KOPT-K1 (cell line): ENCODE results near the gene ENC1.

Experiments
- H3K27ac ChIP-seq: fragments of 200-600 bp; sonication (generic); 2 replicates; pipeline ENCODE4 v1.5.1; 2016; ENCODE audit warnings: antibody characterized with exemption, mild to moderate bottlenecking, low read depth, low read length; ENCODE audit not compliant: poor library complexity, severe bottlenecking
- H3K36me3 ChIP-seq: fragments of 200-600 bp; sonication (generic); 2 replicates; pipeline ENCODE4 v1.5.1; 2017; ENCODE audit warnings: antibody characterized with exemption, mild to moderate bottlenecking, low read length, moderate library complexity; ENCODE audit not compliant: insufficient read depth
- H3K9me3 ChIP-seq: fragments of 200-600 bp; sonication (generic); 2 replicates; pipeline ENCODE4 v1.5.1; 2017; ENCODE audit warnings: antibody characterized with exemption, low read length, mild to moderate bottlenecking; ENCODE audit not compliant: insufficient read depth, poor library complexity, severe bottlenecking

The ENC1 gene

DNA sequence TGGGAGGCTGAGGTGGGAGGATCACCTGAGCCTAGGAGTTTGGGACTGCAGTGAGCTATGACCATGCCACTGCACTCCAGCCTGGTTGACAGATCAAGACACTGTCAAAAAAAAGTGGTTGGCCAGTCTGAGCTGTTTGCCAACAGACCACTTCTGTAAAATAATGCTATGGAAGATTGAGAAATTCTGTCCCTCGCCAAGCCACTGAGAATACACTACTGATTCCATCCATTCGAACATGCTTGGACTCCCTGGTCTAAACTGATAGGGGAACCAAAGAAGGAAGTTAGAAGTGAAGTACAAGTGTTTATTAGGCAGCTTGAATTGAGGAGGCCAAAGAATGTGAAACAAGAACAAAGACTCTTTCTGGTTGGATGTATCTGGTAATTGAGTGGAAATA lies 27.2 kb downstream of the ENC1 start:
- H3K9me3 ChIP-seq, result no peaks in the 10 kb centered on the region
- H3K27ac ChIP-seq, result no peak overlapping the region
- no peaks in the 10 kb centered on the region for H3K36me3 ChIP-seq

DNA sequence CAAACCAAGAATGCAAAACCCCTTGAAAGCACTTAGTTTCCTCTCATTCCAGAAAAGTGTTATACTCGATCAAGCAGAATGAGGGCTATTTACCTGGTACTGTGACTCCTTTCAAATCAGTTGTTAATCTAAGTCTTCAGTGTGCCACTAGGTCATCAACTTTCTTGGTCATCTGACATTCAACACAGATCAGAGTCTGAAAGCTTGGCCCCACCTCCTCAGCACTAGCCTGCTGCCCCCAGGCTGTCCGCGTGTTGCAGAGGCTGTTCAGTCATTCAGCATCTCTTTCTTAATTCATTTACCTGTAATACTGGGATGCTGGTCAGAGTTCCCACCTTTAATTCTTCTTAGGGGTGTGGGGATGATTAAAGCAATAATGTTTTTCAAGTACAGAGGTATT lies 28.5 kb downstream of the ENC1 start:
- Histone ChIP-seq H3K36me3 (no peaks in the 10 kb centered on the region), H3K9me3 (no peaks in the 10 kb centered on the region), H3K27ac (no peak overlapping the region)

DNA sequence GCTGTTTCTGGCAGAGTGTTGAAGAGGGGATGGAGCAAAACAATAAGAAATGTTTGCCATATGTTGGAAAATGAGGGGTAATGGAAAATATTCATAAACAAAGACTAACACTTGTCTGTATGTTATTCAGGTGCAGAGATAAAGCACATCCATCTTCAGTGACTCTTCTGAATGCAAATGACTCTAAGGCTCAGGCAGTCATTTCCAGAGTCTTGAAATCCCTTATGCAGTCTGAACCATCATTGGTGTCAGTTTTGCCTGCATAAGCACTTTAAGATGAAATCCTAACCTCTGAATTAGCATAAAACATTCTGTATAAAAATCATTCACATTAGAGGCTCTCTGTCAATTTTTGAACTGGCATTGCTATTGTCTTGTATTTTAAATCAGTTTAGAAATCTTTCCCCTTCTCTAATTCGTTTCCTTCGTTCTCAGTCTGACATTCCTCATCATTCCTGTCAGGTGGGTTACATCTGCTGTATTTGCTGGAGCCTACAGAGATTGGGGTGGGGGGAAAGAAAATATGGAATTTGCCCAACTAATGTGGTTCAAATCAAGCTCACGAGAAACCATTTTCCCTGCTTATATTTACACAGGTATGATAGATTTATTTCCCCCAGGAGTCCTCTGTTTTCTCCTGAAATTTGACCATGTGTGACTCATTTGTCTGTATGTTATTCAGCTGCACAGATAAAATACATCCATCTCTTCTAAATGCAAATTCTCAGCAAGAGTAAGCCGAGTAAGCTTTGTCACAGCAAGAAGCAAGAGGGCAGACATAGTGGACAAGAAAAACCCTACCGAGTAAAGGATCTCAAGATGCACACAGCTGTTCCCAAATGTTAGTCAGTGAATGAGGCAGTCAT lies 31.6 kb downstream of the ENC1 start:
- Histone ChIP-seq H3K9me3 (no peaks in the 10 kb centered on the region), H3K27ac (no peak overlapping the region), H3K36me3 (no peaks in the 10 kb centered on the region)

DNA sequence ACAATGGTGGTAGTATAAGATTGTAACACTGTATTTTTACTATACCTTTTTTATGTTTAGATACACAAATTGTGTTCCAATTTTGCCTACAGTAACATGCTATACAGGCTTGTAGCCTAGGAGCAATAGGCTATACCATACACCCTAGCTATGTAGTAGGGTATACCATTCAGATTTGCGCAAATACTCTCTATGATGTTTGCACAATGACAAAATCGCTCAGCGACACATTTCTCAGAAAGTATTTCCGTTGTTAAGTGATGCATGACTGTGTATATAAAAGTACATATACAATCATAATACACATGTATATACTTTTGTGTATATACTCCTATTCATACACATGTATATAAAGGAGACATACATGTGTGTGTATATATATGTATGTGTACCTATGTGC lies 34.8 kb downstream of the ENC1 start:
- H3K27ac ChIP-seq, result no peak overlapping the region
- H3K36me3 ChIP-seq, result no peaks in the 10 kb centered on the region
- H3K9me3 ChIP-seq, result peaks cover 5% of the 10 kb centered on the region

DNA sequence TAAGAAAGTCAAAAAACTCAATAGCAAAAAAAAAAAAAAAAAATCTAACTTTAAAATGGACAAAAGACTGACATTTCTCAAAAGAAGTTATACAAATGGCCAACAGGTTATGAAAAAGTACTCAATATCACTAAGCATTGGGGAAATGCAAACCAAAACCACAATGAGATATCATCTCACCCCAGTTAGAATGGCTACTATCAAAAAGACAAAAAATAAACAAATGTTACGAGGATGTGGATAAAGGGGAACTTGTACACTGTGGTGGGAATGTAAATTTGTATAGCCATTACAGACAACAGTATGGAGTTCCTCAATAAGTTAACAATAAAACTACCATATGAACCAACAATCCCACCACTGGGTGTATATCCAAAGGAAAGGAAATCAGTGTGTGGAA lies 37.2 kb downstream of the ENC1 start:
- Histone ChIP-seq H3K9me3 (peaks cover 5% of the 10 kb centered on the region), H3K36me3 (no peaks in the 10 kb centered on the region), H3K27ac (no peak overlapping the region)

DNA sequence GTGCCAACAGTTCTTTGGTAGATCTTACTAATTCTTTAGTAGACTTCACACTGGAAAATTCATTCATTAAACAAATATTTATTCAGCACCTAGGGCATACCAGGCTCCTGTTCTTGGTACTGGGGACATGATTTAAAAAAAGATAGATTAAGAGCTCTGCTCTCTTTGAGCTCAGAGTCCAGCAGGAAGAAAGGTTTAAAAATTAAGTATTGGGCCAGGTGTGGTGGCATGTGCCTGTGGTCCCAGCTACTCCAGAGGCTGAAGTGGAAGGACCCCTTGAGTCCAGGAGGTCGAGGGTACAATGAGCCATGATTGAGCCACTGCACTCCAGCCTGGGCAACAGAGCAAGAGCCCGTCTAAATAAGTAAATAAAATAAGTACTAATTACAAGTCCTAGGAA lies 41.4 kb downstream of the ENC1 start:
- no peak overlapping the region for H3K27ac ChIP-seq

DNA sequence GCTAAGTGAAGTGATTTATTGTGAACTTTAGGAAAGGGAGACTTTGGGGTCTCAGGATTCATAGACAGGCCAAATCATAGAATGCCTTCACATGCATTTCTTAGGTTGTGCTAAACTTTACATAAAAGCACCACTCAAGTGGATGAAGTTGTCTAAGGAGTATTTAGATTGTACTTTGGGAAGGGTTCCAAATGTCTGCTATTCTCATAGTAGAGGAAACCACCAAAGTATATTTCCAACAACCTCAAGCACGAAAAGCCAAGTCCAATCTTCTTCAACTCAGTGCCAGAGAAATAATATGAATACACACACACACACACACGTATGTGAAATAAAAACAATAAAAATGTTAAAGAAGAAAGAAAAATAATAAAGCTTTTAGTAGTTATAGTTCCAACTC lies 41.8 kb downstream of the ENC1 start:
- H3K9me3 ChIP-seq, result peaks cover 5% of the 10 kb centered on the region
- no peaks in the 10 kb centered on the region for H3K36me3 ChIP-seq
- no peak overlapping the region for H3K27ac ChIP-seq

More for the DNA sequence above, 41.4 kb downstream of the ENC1 start:
- peaks cover 5% of the 10 kb centered on the region for H3K9me3 ChIP-seq
- H3K36me3 ChIP-seq, result no peaks in the 10 kb centered on the region

DNA sequence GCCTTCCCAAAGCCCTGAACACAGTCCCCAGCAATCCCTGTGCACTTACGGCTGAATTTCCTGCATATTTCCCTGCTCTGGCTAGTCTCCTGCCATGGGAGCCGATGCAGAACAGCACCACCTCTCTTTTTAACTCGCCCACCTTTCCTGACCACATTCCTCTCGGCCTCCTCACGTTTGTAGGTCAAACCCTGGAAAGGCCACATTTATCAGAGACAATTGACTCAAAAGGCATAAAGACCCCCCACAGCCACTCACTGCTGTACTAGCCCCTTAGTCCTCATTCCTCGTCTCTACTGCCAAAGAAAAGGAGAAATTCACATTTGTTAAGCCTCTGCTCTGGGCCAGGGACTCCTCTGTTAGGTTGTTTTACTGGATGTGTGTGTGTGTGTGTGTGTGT lies 43.6 kb downstream of the ENC1 start:
- no peaks in the 10 kb centered on the region for H3K36me3 ChIP-seq
- no peak overlapping the region for H3K27ac ChIP-seq
- H3K9me3 ChIP-seq, result no peaks in the 10 kb centered on the region

DNA sequence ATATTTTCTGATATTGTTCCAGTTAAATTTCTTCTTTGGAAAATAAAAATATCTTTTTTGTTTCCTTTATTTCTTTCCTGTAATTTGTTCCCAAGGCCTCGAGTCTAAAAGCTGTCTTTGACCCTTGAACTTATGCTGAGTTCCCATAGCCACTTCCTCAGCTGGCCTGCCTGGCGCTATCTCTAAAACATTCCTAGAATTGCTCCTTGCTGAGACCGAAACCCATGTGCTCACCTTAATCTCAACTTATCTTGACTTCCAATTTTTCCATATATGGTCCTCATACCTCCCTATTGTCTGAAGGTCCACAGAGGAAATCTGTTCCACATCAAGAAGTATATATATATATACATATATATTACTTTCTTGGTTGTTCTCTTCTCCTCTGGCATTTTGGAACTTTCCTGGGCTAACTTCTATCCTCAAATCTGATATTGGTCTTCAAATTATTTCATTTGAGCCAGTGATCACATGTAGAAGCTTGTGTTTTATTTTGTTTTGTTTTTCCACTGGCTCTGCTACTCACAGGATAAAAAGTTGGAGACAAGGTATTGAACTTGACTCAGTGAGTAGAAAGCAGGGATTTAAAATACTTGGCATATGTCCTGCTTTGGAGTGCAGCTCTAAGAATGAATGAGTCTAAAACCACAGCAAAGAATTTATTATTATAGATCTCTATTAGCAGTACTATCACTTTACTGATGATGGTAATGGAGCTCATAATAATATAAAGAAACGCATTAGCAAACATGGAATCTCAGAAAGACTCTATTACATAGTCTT lies 45.2 kb downstream of the ENC1 start:
- Histone ChIP-seq H3K27ac (no peak overlapping the region), H3K36me3 (no peaks in the 10 kb centered on the region), H3K9me3 (no peaks in the 10 kb centered on the region)

DNA sequence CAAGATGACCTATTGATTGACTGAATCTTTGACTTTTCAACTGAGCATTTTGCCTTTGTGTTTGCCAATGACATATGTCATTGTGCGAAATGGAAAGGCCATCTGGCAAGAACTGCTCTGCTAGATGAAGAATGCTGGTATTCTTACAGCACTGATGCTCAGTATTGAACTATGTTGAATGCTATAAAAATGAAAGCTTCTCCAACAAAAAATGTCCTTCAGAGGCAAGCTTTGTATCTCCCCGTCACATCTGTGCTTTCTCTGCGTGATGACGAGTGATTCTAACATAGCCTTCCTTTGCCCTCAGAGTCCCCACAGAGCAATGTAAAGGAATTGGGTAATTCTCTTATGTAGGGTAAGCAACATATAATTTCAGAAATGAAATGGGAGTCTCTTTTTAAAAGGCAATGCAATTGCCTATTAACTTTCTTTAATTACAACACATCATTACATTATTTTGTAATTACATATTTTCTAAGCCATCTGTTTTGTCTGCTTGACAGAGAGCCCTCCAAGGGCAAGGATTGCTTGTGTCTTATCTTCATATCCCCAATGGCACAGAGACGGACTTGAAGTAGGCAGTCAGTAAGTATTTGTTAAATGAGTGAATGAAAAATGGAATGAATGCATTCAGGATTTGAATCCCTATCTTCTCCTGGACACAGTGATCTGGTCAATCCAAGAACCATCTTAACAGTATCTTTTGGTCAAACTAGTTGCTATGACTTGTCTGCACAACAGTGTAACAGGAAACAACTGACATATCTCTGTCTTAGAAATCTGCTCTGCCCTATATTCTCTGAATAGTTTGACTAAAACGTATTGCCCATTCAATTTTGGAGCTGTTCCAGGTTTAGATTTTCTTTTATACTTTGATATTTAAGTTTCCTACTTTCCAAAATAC lies 46.1 kb downstream of the ENC1 start:
- no peaks in the 10 kb centered on the region for H3K9me3 ChIP-seq
- H3K27ac ChIP-seq, result no peak overlapping the region
- H3K36me3 ChIP-seq, result no peaks in the 10 kb centered on the region

DNA sequence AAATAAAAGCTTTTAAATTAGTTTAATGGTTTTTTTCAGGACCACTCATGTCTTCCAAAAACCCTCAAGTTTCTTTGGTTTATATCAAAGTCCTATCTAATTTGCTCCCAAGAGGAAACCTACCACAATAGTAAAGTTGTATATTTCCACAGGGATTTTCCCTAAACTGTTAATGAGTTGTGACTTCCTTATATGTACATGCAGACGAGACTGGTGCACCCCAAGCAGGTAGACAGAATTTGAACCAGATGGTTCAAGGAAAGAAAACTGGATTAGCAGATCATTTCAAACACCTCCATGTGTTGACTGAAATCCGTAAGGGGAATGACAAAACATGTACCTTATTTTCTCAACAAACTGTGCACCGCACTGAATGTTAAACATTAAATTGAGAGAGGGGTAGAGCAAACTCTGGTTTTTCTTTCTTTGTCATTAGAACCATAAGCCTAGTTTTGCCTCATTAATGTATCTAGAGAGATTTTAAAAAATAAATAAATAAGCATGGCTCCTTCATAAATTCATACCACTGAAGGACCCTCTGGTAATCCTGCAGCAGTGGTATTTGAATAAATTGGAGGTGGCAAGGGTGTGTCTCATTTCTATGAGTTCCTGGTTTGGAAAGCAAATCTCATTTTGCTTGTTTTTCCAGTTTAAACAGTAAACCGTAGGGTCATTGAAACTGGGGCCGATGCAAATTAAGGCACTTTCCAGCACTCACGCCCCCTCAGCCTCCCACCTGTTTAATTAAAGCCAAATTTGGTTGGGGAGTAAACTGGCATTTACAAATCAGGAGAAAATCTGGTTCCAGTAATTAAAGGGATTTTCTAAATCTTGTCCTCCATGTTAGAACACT lies 51.1 kb downstream of the ENC1 start:
- Histone ChIP-seq H3K27ac (no peak overlapping the region), H3K36me3 (no peaks in the 10 kb centered on the region)

DNA sequence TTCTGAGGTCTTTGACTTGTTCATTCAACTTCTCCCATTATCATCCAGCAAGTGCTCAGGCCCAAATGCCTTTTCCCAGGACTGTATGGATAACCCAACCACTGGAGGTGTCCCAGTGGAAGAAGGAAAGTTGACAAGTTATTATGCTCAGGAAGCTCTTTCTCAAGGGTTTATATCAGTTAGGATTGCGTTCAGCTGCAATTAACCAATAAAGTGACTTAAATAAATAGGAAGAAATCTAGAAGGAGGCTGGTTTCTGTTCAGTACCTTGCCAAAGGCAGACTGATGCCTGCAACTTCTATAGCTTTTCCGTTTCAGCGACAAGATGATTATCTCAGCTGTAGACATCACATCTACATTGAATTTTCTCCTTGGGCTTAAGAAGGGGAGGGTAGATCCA lies 52.1 kb downstream of the ENC1 start:
- no peaks in the 10 kb centered on the region for H3K9me3 ChIP-seq
- no peaks in the 10 kb centered on the region for H3K36me3 ChIP-seq
- no peak overlapping the region for H3K27ac ChIP-seq

More for the DNA sequence above, 51.1 kb downstream of the ENC1 start:
- H3K9me3 ChIP-seq, result no peaks in the 10 kb centered on the region

DNA sequence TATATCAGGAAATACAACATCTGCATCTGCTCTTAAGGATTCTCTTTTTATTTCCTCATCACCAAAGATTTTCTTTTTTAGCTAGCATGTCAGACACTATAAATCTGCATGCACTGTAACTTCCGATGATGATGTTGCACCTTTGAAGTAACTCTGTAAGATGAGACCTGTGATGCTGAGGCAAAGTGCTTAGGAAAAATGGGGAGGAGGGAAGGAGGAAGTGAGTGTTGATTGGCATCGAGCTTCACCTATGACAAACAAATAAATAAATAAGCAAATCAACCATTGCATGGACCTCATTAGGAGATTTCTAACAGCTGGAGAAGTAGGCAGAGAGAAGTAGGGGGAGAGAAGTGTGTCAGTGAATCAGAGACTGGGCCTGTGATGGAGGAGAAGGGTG lies 52.6 kb downstream of the ENC1 start:
- Histone ChIP-seq H3K36me3 (no peaks in the 10 kb centered on the region), H3K9me3 (no peaks in the 10 kb centered on the region), H3K27ac (no peak overlapping the region)

DNA sequence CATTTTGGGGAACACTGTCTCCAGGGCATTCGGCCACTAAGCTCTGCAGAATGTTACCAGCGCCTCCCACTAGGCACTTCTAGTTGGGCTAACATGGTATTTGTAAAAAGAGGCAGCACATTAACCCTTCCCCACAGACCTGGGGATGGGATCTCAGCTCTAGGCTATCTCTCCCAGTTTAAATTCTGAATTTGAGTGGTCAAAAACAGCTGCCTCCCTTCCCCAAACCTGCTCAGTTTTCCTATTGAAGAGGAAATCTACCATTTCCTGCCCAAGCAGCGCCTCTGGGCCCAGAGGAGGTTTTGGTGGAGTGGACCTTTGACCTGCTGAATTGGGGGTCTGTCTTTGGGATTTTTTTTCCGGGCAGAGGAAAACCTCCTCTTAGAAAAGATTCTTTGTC lies 53.2 kb downstream of the ENC1 start:
- H3K36me3 ChIP-seq, result no peaks in the 10 kb centered on the region
- no peak overlapping the region for H3K27ac ChIP-seq
- no peaks in the 10 kb centered on the region for H3K9me3 ChIP-seq
